T-cell (primary cell): ENCODE measurements around the gene GRM7. TPM values are rescaled to one million over a fixed set of nuclear protein-coding genes. Genes with fewer than 3 reads are reported as not detected.

Source experiments
- ATAC-seq, 4 experiments: fragments of 200-7000 bp in 3 of 4; fragments of 150-1000 bp in 1 of 4; cut with Tn5 transposase; replicated peaks in 1 of 4; 1 replicate in 3 of 4; 2 replicates in 1 of 4; pipeline ENCODE4 v1.10.0; 2021; ENCODE audit warnings: moderate library complexity in 3 of 4, mild to moderate bottlenecking in 2 of 4, moderate number of reproducible peaks in 1 of 4
- CTCF ChIA-PET, 2 donors: fragments of 300-600 bp; sonication (Branson Sonifier 250); formaldehyde crosslinking; loops; one replicate each; lab custom pipeline; 2022; ENCODE audit warnings: antibody characterized with exemption in 2 of 2; lab: Charles Lee
- POLR2A ChIA-PET, 2 donors: fragments of 300-600 bp; sonication (Branson Sonifier 250); formaldehyde crosslinking; loops; one replicate each; lab custom pipeline; 2022; ENCODE audit warnings: antibody characterized with exemption in 2 of 2; lab: Charles Lee
- DNase-seq, 35 experiments: peaks; one replicate each; pipeline versions ENCODE4 v3.0.0 to v3.0.0-alpha.2; 2013 to 2023
- H3K27ac ChIP-seq: one replicate; pipeline ENCODE4 v1.5.1; 2013; ENCODE audit warnings: low read length
- H3K27me3 ChIP-seq, 2 experiments: replicated peaks in 1 of 2; 1 replicate in 1 of 2; 2 replicates in 1 of 2; pipeline versions ENCODE4 v1.6.1 to v1.7.0; 2013; ENCODE audit warnings: low read length in 1 of 2, mixed read lengths in 1 of 2; ENCODE audit not compliant: control insufficient read depth in 2 of 2, insufficient read depth in 2 of 2; ENCODE audit errors: extremely low read depth in 1 of 2
- H3K36me3 ChIP-seq, 2 donors: 1 replicate in 1 of 2; 2 replicates in 1 of 2; pipeline versions ENCODE4 v1.6.1 to v1.7.0; 2013; ENCODE audit warnings: low read length in 1 of 2; ENCODE audit not compliant: control insufficient read depth in 2 of 2, insufficient read depth in 1 of 2; ENCODE audit errors: extremely low read depth in 1 of 2
- H3K4me1 ChIP-seq, 2 experiments: 1 replicate in 1 of 2; 2 replicates in 1 of 2; pipeline versions ENCODE4 v1.6.1 to v1.7.0; 2013; ENCODE audit warnings: low read length in 2 of 2, mixed read lengths in 1 of 2; ENCODE audit not compliant: insufficient read depth in 2 of 2, control insufficient read depth in 1 of 2; ENCODE audit errors: extremely low read depth in 1 of 2
- H3K4me3 ChIP-seq, 2 donors: 1 replicate in 1 of 2; 2 replicates in 1 of 2; pipeline versions ENCODE4 v1.5.1 to v1.7.0; 2013; ENCODE audit warnings: mild to moderate bottlenecking in 2 of 2, low read length in 1 of 2, moderate library complexity in 1 of 2; ENCODE audit not compliant: control insufficient read depth in 1 of 2; ENCODE audit errors: extremely low read depth in 1 of 2
- H3K9me3 ChIP-seq: 2 replicates; pipeline ENCODE4 v1.7.0; 2013
- H3K27ac Mint-ChIP-seq, 2 donors: one replicate each; pipeline ENCODE4 v1.8.0; 2020 to 2021; ENCODE audit warnings: mild to moderate bottlenecking in 2 of 2, mixed read lengths in 2 of 2
- H3K27me3 Mint-ChIP-seq, 2 donors: one replicate each; pipeline ENCODE4 v1.8.0; 2021 to 2022; ENCODE audit warnings: mixed read lengths in 2 of 2
- H3K36me3 Mint-ChIP-seq: one replicate; pipeline ENCODE4 v1.8.0; 2021; ENCODE audit warnings: mixed read lengths
- H3K4me1 Mint-ChIP-seq, 3 donors: one replicate each; pipeline ENCODE4 v1.8.0; 2020 to 2022; ENCODE audit warnings: mixed read lengths in 3 of 3, mild to moderate bottlenecking in 1 of 3
- H3K4me3 Mint-ChIP-seq, 3 donors: one replicate each; pipeline ENCODE4 v1.8.0; 2020 to 2022; ENCODE audit warnings: mild to moderate bottlenecking in 3 of 3, mixed read lengths in 3 of 3, moderate library complexity in 3 of 3
- H3K9me3 Mint-ChIP-seq, 3 donors: one replicate each; pipeline ENCODE4 v1.8.0; 2020 to 2022; ENCODE audit warnings: mixed read lengths in 3 of 3
- WGBS: methylation state at CpG from one replicate; pipeline ENCODE4 v1.1.5; 2013; ENCODE audit warnings: missing lambda C conversion rate; ENCODE audit not compliant: insufficient coverage; 5-methylcytosine and 5-hydroxymethylcytosine counted together
- total RNA-seq, 35 experiments: library from RNA in 6 of 35; stranded (reverse) in 6 of 35; fragments of 120-200 nt in 1 of 35; gene quantifications; one replicate each; pipeline versions ENCODE4 v1.2.1 to v1.2.4 and lab custom pipeline; 2013 to 2026

Gene GRM7
- total RNA-seq, 5 donors from 2014 or later (not counting 1 experiment from before 2014, with no cell fraction given), result not detected

- Mint-ChIP-seq H3K27ac (no peak overlapping the region), H3K36me3 (no peaks in the 10 kb centered on the region), H3K4me3 (no peak overlapping the region), H3K4me1 (no peaks in the 10 kb centered on the region), H3K27me3 (no peaks in the 10 kb centered on the region), H3K9me3 (peaks cover 0 to 10% (median 0%) of the 10 kb centered on the region in 3 donors)
- ATAC-seq (no peak), DNase-seq (no peak)
- Histone ChIP-seq H3K4me3 (no peak overlapping the region), H3K36me3 (no peaks in the 10 kb centered on the region), H3K27me3 (no peaks in the 10 kb centered on the region), H3K4me1 (no peaks in the 10 kb centered on the region), H3K27ac (no peak overlapping the region), H3K9me3 (no peaks in the 10 kb centered on the region)
- POLR2A ChIA-PET, result no interaction called here
- CTCF ChIA-PET, result no interaction called here
Observed at GRCh38 chr3:7632305-7632704, 771.4 kb downstream of the GRM7 start.

- Histone ChIP-seq H3K36me3 (no peaks in the 10 kb centered on the region), H3K4me1 (no peaks in the 10 kb centered on the region), H3K27ac (no peak overlapping the region), H3K27me3 (no peaks in the 10 kb centered on the region), H3K9me3 (no peaks in the 10 kb centered on the region), H3K4me3 (no peak overlapping the region)
- H3K4me1 Mint-ChIP-seq, result no peaks in the 10 kb centered on the region
- ATAC-seq (no peak), DNase-seq (no peak)
- POLR2A ChIA-PET, result no interaction called here
- WGBS, result 68% methylated on average over 4 of the region's 5 CpGs
- H3K36me3 Mint-ChIP-seq, result no peaks in the 10 kb centered on the region
- H3K27me3 Mint-ChIP-seq, result peaks cover 3 to 4% of the 10 kb centered on the region in 2 donors
- CTCF ChIA-PET, result interaction anchor here in 1 of 2 donors (0.8 kb wide), 1 partner anchor 99 kb away, joined by 3 read pairs; no protein-coding TSS in a partner anchor
- no peak overlapping the region for H3K27ac Mint-ChIP-seq
- no peak overlapping the region for H3K4me3 Mint-ChIP-seq
- H3K9me3 Mint-ChIP-seq, result peaks cover 0 to 4% (median 0%) of the 10 kb centered on the region in 3 donors
Observed at GRCh38 chr3:7637694-7638093, 776.8 kb downstream of the GRM7 start.

- Histone ChIP-seq H3K9me3 (no peaks in the 10 kb centered on the region), H3K36me3 (no peaks in the 10 kb centered on the region), H3K27ac (no peak overlapping the region), H3K4me3 (no peak overlapping the region), H3K4me1 (no peaks in the 10 kb centered on the region), H3K27me3 (no peaks in the 10 kb centered on the region)
- Mint-ChIP-seq H3K36me3 (no peaks in the 10 kb centered on the region), H3K4me1 (no peaks in the 10 kb centered on the region), H3K4me3 (no peak overlapping the region), H3K9me3 (peaks cover 0 to 4% (median 0%) of the 10 kb centered on the region in 3 donors), H3K27me3 (peaks cover 3 to 4% of the 10 kb centered on the region in 2 donors), H3K27ac (no peak overlapping the region)
- ChIA-PET POLR2A (no interaction called here), CTCF (interaction anchor here in 1 of 2 donors (0.8 kb wide), 1 partner anchor 98 kb away, joined by 3 read pairs; no protein-coding TSS in a partner anchor)
- DNase-seq, result no peak
- ATAC-seq, result no peak
Observed at GRCh38 chr3:7638103-7638502, 777.2 kb downstream of the GRM7 start.

GRCh38 chr3:7640787-7641186, 779.9 kb downstream of the GRM7 start:
- DNase-seq (no peak), ATAC-seq (no peak)
- Histone ChIP-seq H3K27me3 (no peaks in the 10 kb centered on the region), H3K36me3 (no peaks in the 10 kb centered on the region), H3K4me3 (no peak overlapping the region), H3K27ac (no peak overlapping the region), H3K4me1 (no peaks in the 10 kb centered on the region), H3K9me3 (no peaks in the 10 kb centered on the region)
- H3K27ac Mint-ChIP-seq, result no peak overlapping the region
- H3K27me3 Mint-ChIP-seq, result peaks cover 3 to 4% of the 10 kb centered on the region in 2 donors
- ChIA-PET CTCF (no interaction called here), POLR2A (no interaction called here)
- H3K36me3 Mint-ChIP-seq, result no peaks in the 10 kb centered on the region
- H3K9me3 Mint-ChIP-seq, result peaks cover 0 to 4% (median 0%) of the 10 kb centered on the region in 3 donors
- H3K4me3 Mint-ChIP-seq, result no peak overlapping the region
- H3K4me1 Mint-ChIP-seq, result no peaks in the 10 kb centered on the region

GRCh38 chr3:7646851-7647250, 785.9 kb downstream of the GRM7 start:
- H3K27ac ChIP-seq, result no peak overlapping the region
- Mint-ChIP-seq H3K27me3 (peaks cover 0 to 2% of the 10 kb centered on the region in 2 donors), H3K4me1 (no peaks in the 10 kb centered on the region), H3K27ac (no peak overlapping the region), H3K4me3 (no peak overlapping the region), H3K9me3 (no peaks in the 10 kb centered on the region), H3K36me3 (no peaks in the 10 kb centered on the region)
- no peaks in the 10 kb centered on the region for H3K36me3 ChIP-seq
- H3K9me3 ChIP-seq, result no peaks in the 10 kb centered on the region
- no peak overlapping the region for H3K4me3 ChIP-seq
- H3K4me1 ChIP-seq, result no peaks in the 10 kb centered on the region
- ChIA-PET POLR2A (no interaction called here), CTCF (no interaction called here)
- no peaks in the 10 kb centered on the region for H3K27me3 ChIP-seq
- no peak for DNase-seq
- WGBS, result 81% methylated on average over 4 of the region's 5 CpGs
- no peak for ATAC-seq

- no peaks in the 10 kb centered on the region for H3K4me1 ChIP-seq
- WGBS, result 80% methylated on average over 1 of the region's 1 CpG
- H3K27me3 Mint-ChIP-seq, result no peaks in the 10 kb centered on the region
- no peak overlapping the region for H3K27ac ChIP-seq
- H3K27ac Mint-ChIP-seq, result no peak overlapping the region
- H3K4me1 Mint-ChIP-seq, result no peaks in the 10 kb centered on the region
- H3K9me3 ChIP-seq, result no peaks in the 10 kb centered on the region
- peaks cover 0 to 8% (median 0%) of the 10 kb centered on the region in 3 donors for H3K9me3 Mint-ChIP-seq
- no peaks in the 10 kb centered on the region for H3K27me3 ChIP-seq
- no peaks in the 10 kb centered on the region for H3K36me3 ChIP-seq
- ChIA-PET POLR2A (no interaction called here), CTCF (no interaction called here)
- DNase-seq, result no peak
- no peaks in the 10 kb centered on the region for H3K36me3 Mint-ChIP-seq
- H3K4me3 ChIP-seq, result no peak overlapping the region
- no peak overlapping the region for H3K4me3 Mint-ChIP-seq
- no peak for ATAC-seq
Observed at GRCh38 chr3:7650466-7650865, 789.6 kb downstream of the GRM7 start.

- H3K36me3 Mint-ChIP-seq, result no peaks in the 10 kb centered on the region
- H3K4me1 Mint-ChIP-seq, result no peaks in the 10 kb centered on the region
- peaks cover 0 to 8% (median 5%) of the 10 kb centered on the region in 3 donors for H3K9me3 Mint-ChIP-seq
- H3K36me3 ChIP-seq, result no peaks in the 10 kb centered on the region
- ChIA-PET POLR2A (no interaction called here), CTCF (no interaction called here)
- H3K4me3 Mint-ChIP-seq, result no peak overlapping the region
- no peaks in the 10 kb centered on the region for H3K27me3 Mint-ChIP-seq
- H3K27ac Mint-ChIP-seq, result no peak overlapping the region
- H3K27me3 ChIP-seq, result no peaks in the 10 kb centered on the region
- H3K27ac ChIP-seq, result no peak overlapping the region
- no CpG with 5 or more reads among the region's 2 CpGs for WGBS
- no peaks in the 10 kb centered on the region for H3K9me3 ChIP-seq
- H3K4me1 ChIP-seq, result no peaks in the 10 kb centered on the region
- no peak for DNase-seq
- no peak overlapping the region for H3K4me3 ChIP-seq
- no peak for ATAC-seq
Observed at GRCh38 chr3:7651274-7651673, 790.4 kb downstream of the GRM7 start.
